Cerebellar nuclear complex (tissue), 1 donor: ENCODE measurements around the gene TTLL5.

ENCODE experiments used
- DNase-seq, 2 experiments: peaks; one replicate each; lab custom pipeline; 2025; lab: John Stamatoyannopoulos, UW

The TTLL5 gene

DNA sequence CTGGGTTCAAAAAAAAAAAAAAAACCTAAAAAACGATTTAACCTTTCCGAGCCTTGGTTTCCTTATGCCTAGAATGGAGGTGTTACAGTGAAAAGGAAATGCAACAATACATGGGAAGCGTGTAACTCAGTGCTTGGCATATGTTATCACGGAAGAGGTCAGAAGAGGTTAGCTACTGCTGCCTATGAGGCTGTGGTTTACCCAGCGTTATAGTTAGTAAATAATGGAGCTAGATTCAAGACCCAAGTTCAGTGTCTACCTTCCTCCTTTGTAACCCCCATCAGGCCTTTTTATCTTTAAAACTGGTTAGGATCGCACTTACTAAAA lies 325.4 kb downstream of the TTLL5 start:
- DNase-seq, result no peak

GRCh38 chr14:75987201-75987970 lies 326.3 kb downstream of the TTLL5 start:
- DNase-seq, result no peak

GRCh38 chr14:75989134-75989533 lies 328.1 kb downstream of the TTLL5 start:
- no peak for DNase-seq

- DNase-seq, result no peak
These were observed 329.3 kb downstream of the TTLL5 start for GRCh38 chr14:75990297-75990696.

- DNase-seq, result no peak
These were observed 330.7 kb downstream of the TTLL5 start for GRCh38 chr14:75991753-75992152.

- DNase-seq, result no peak
These were observed 332.6 kb downstream of the TTLL5 start for GRCh38 chr14:75993567-75994041.

DNA sequence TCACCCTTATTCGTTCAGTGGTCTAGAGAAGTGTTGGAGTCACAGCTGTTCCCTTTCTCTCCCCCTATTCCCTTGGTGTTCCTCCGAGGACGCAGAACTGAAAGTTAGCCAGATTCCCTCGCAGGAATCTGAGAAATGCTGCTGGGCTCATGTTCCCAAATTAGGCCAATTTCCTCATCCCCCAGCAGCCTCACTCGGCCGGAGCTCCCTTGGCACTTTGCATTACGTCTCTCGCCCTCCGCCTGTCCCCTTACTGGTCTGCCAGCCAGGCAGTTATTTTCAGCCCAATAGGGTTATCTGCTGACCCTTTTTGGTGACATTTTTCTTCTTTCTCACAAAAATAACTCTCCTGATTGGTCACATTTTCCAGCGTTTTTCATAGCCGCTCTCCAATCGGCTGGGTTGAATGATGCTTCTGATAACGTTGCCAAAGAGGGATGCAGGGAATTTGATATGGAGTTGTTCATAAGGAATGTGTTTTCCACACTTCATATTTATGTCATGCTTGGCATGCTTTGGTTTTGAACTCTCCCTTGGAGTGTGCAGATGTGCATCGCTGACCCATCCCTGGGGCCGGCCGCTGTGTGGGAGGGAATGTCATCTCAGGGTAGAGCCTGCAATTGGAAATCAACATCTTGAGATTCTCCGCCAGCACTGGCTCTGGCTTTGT lies 334.5 kb downstream of the TTLL5 start:
- no peak for DNase-seq

DNA sequence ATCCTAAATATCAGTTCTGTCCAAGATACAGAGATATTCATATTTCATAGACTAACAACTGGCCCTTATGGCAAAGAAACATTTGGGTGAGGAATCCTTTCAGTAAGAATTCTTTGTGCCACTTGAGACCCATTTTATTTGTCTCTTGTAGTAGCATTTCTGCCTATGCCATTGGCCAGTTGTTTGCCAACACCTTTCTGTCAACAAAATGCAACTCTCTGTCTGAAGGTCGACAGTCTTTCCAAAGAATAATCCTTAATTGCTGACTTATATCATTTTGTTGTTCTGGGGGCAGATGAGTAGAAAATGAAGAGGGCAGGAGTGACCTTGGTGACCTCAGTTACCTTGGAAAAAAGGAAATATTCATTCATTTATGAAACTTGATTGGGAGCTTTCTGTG lies 335.4 kb downstream of the TTLL5 start:
- DNase-seq, result no peak

DNA sequence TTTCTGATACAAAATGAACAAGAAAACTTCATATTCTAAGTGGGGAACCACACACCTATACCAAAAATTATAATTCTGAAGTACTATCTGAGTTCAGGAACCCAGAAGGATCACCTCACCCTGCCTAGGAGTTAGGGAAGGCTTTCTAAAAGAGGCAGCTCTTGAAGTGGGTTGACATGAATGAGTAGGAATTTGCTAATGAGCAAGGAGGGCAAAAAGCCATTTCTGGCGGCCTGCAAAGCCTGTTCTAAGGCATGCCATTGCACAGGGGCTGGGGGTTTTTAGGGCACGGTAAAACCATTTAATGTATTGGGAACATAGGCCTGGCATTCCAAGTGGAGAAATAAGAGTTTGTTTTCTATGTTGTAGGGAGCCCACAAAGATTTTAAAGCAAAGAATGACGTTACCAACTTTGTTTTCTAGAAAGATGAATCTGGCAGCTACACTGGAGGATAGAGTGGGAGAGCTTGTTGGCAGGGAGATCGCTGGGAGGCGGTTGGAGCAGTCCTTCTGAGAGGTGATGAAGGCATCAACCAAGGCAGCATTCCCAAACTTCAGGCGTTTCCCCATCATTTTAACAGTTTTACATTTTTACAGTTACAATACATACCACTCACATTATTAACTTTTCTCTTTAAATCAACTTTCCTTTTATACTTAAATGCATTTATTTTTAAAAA lies 338.6 kb downstream of the TTLL5 start:
- DNase-seq, result no peak

- DNase-seq, result no peak
These were observed 341.3 kb downstream of the TTLL5 start for GRCh38 chr14:76002383-76002782.
